PC-9 (cell line): ENCODE results near the gene RBMS1. TPM values are rescaled to one million over a fixed set of nuclear protein-coding genes. Genes with fewer than 3 reads are reported as not detected.

Experiments used
- Bru-seq: library from RNA; stranded (reverse); fragments of 400-500 nt; gene quantifications from one replicate; lab custom pipeline; 2021; lab: Mats Ljungman, UMichigan
- BruChase-seq, 2 experiments: library from RNA; stranded (reverse); fragments of 400-500 nt; gene quantifications; one replicate each; lab custom pipeline; 2021; lab: Mats Ljungman, UMichigan
- BruUV-seq: library from RNA; stranded (reverse); fragments of 400-500 nt; replicated peaks from 2 replicates; lab custom pipeline; 2021; lab: Mats Ljungman, UMichigan
- CTCF ChIA-PET: fragments of 300-600 bp; sonication (Branson Sonifier 250); formaldehyde crosslinking; loops from one replicate; lab custom pipeline; 2022; ENCODE audit warnings: antibody characterized with exemption; lab: Charles Lee
- POLR2A ChIA-PET: fragments of 300-600 bp; sonication (Branson Sonifier 250); formaldehyde crosslinking; loops from one replicate; lab custom pipeline; 2022; ENCODE audit warnings: antibody characterized with exemption; ENCODE audit not compliant: unreplicated experiment; lab: Charles Lee
- DNase-seq, 2 experiments: peaks; one replicate each; pipeline versions ENCODE4 v3.0.0 to v3.0.0-alpha.2; 2015 to 2022; ENCODE audit warnings: mixed read lengths in 1 of 2
- H2AFZ ChIP-seq: fragments of 200-600 bp; sonication (generic); 2 replicates; pipeline ENCODE4 v1.8.1; 2017; ENCODE audit warnings: antibody characterized with exemption
- H3F3A ChIP-seq: fragments of 200-600 bp; sonication (generic); 2 replicates; pipeline ENCODE4 v1.8.1; 2017; ENCODE audit warnings: antibody characterized with exemption, mild to moderate bottlenecking, low read depth; ENCODE audit not compliant: insufficient read depth
- H3K27ac ChIP-seq: fragments of 200-600 bp; sonication (generic); 2 replicates; pipeline ENCODE4 v1.6.1; 2016; ENCODE audit warnings: mixed run types
- H3K27me3 ChIP-seq: fragments of 200-600 bp; sonication (generic); 2 replicates; pipeline ENCODE4 v1.6.1; 2016; ENCODE audit warnings: low read depth, mixed run types; ENCODE audit not compliant: insufficient read depth
- H3K36me3 ChIP-seq: fragments of 200-600 bp; sonication (generic); 2 replicates; pipeline ENCODE4 v1.6.1; 2016; ENCODE audit warnings: low read depth, mixed run types
- H3K4me1 ChIP-seq: fragments of 200-600 bp; sonication (generic); replicated peaks from 2 replicates; pipeline ENCODE4 v1.6.1; 2016; ENCODE audit warnings: mixed run types; ENCODE audit not compliant: insufficient read depth
- H3K4me2 ChIP-seq: fragments of 200-600 bp; sonication (generic); 2 replicates; pipeline ENCODE4 v1.6.1; 2017; ENCODE audit warnings: mixed run types
- H3K4me3 ChIP-seq: fragments of 200-600 bp; sonication (generic); 2 replicates; pipeline ENCODE4 v1.6.1; 2016; ENCODE audit warnings: mixed run types
- H3K79me2 ChIP-seq: fragments of 200-600 bp; sonication (generic); 2 replicates; pipeline ENCODE4 v1.6.1; 2017; ENCODE audit warnings: low read depth, mixed run types
- H3K9me2 ChIP-seq: fragments of 200-600 bp; sonication (generic); 2 replicates; pipeline ENCODE4 v1.8.1; 2017; ENCODE audit warnings: mild to moderate bottlenecking; ENCODE audit not compliant: insufficient read depth
- H3K9me3 ChIP-seq: fragments of 200-600 bp; sonication (generic); 2 replicates; pipeline ENCODE4 v1.8.1; 2016; ENCODE audit warnings: low read depth; ENCODE audit not compliant: insufficient read depth
- H4K20me1 ChIP-seq: fragments of 200-600 bp; sonication (generic); 2 replicates; pipeline ENCODE4 v1.8.1; 2017; ENCODE audit not compliant: insufficient read depth
- EZH2 ChIP-seq: fragments of 200-600 bp; sonication (generic); IDR thresholded peaks from 2 replicates; pipeline ENCODE4 v1.8.0; 2017; ENCODE audit warnings: antibody characterized with exemption, low read depth
- intact Hi-C: fragments of 100-400 bp; cut with micrococcal nuclease; formaldehyde crosslinking; loops from one replicate; pipeline ENCODE4 v1.10.0; 2022; ENCODE audit not compliant: unreplicated experiment
- long read RNA-seq: library from polyadenylated mRNA; stranded (forward); transcript quantifications from one replicate; pipeline ENCODE4 v2.0.0, GENCODE V29; 2022
- total RNA-seq: library from RNA; stranded (reverse); gene quantifications from 2 replicates; pipeline ENCODE4 v1.2.3, GENCODE V29; 2021
- TF ChIP-seq, protein P1 (sequence below): fragments of 200-600 bp; sonication (generic); conservative IDR thresholded peaks from 2 replicates; pipeline ENCODE4 v1.6.1; 2017; ENCODE audit warnings: mixed run types, antibody characterized with exemption, mild to moderate bottlenecking, moderate library complexity

RBMS1 gene, protein sequence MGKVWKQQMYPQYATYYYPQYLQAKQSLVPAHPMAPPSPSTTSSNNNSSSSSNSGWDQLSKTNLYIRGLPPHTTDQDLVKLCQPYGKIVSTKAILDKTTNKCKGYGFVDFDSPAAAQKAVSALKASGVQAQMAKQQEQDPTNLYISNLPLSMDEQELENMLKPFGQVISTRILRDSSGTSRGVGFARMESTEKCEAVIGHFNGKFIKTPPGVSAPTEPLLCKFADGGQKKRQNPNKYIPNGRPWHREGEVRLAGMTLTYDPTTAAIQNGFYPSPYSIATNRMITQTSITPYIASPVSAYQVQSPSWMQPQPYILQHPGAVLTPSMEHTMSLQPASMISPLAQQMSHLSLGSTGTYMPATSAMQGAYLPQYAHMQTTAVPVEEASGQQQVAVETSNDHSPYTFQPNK
- 50.7 and 65.1 TPM in 2 replicates for total RNA-seq
- Bru-seq, nascent RNA, result percentile 93 among the genes with signal in this experiment
- BruChase-seq, experiment 1, labeled RNA remaining after a 2-hour chase, result percentile 84 among the genes with signal in this experiment
- percentile 74 among the genes with signal in this experiment for BruChase-seq, experiment 2, labeled RNA remaining after a 6-hour chase
- long read RNA-seq, full-length matches to known transcripts, result 28 of 104 reads
- long read RNA-seq, partial matches to known transcripts, result 4 of 104 reads
- long read RNA-seq, other reads (novel, unspliced or antisense), result 72 of 104 reads

DNA sequence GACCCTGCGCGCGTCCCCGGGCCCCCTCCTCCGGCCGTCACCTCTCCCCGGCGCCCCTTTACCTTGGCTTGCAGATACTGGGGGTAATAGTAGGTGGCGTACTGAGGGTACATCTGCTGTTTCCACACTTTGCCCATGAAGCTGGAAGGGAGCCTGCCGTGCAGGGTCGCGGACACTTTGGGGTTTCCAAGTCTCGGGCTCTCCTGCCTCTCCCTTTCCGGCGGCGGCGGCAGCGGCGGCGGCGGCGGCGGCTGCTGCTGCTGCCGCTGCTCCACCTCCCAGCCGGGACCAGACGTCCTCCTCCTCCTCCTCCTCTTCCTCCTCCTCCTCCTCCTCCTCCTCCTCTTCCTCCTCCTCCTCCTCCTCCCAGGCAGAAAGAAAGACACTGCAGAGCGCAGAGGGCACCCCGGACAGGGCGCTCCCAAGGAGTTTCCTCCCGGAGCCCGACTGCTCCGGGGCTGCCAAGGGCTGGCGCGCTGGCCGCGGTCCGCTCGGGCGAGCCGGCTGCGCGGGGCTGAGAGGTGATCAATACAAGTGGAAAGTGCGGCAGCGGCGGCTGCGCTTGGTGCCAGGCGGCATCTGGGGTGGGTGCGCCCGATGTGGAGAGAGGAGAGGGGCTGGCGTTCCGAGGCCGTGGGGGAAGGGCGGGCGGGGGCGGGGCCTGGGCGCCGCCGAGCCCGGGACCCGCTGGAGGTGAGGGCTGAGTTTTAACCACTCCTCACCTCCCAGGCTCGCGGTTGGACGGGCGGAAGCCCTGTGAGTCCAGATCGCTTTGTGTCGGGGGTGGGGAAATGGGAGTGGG, at the start of gene RBMS1:
Gene RBMS1, minus strand, starts transcription at position 581 of the 802 bp plus-strand sequence. Its CDS starts 444 bp downstream, at position 137.
- DNase-seq, result peak in 1 of 2 experiments; percentile 57
- CTCF ChIA-PET, result no interaction called here
- intact Hi-C loops, result loop anchor here (1.0 to 10.0 kb wide), 4 partner anchors 159 to 477 kb away; no protein-coding TSS in a partner anchor
- H3K9me3 ChIP-seq, result no peaks in the 10 kb centered on the region
- POLR2A ChIA-PET, result interaction anchor here (0.5 to 0.7 kb wide), 3 partner anchors 10 to 100 kb away, joined by 3 to 39 read pairs (median 4); no protein-coding TSS in a partner anchor
- H3K27ac ChIP-seq, result peak within 1 kb of the TSS; percentile 73
- H3K4me2 ChIP-seq, result peak within 1 kb of the TSS; percentile 92
- peaks cover 44% of the 10 kb centered on the region for H3K79me2 ChIP-seq
- H3K27me3 ChIP-seq, result no peaks in the 10 kb centered on the region
- H3K36me3 ChIP-seq, result no peaks in the 10 kb centered on the region
- H3K4me1 ChIP-seq, result peaks cover 38% of the 10 kb centered on the region
- H3K4me3 ChIP-seq, result peak within 1 kb of the TSS; percentile 85
- H3K9me2 ChIP-seq, result no peaks in the 10 kb centered on the region
- H2AFZ ChIP-seq, result peak within 1 kb of the TSS; percentile 77
- H3F3A ChIP-seq, result peaks cover 6% of the 10 kb centered on the region; the same call in 1 of the 2 replicates
- H4K20me1 ChIP-seq, result no peaks in the 10 kb centered on the region
- no TSS peak for BruUV-seq
- TF ChIP-seq, protein P1, sequence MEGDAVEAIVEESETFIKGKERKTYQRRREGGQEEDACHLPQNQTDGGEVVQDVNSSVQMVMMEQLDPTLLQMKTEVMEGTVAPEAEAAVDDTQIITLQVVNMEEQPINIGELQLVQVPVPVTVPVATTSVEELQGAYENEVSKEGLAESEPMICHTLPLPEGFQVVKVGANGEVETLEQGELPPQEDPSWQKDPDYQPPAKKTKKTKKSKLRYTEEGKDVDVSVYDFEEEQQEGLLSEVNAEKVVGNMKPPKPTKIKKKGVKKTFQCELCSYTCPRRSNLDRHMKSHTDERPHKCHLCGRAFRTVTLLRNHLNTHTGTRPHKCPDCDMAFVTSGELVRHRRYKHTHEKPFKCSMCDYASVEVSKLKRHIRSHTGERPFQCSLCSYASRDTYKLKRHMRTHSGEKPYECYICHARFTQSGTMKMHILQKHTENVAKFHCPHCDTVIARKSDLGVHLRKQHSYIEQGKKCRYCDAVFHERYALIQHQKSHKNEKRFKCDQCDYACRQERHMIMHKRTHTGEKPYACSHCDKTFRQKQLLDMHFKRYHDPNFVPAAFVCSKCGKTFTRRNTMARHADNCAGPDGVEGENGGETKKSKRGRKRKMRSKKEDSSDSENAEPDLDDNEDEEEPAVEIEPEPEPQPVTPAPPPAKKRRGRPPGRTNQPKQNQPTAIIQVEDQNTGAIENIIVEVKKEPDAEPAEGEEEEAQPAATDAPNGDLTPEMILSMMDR, result no peak
- no peak for TF ChIP-seq EZH2

DNA sequence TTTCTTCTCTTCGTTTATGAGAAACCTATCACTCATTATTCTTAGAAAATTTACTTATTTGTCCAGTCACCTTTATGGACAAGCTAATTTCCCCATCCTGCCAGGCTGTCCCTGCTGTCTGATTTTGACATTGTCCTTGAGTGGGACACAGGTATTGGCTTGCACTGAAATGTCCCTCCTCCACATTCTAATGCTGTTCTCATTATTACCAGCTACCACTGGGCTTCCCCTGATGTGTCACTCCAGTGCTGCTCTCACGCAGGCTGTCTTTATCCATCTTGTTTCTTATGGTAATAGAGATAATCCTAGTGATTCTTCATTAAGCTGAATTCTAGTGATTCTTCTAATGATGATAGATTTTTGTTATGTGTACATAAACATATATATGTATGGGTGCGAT, 48.1 kb upstream of the RBMS1 start:
- Histone ChIP-seq H4K20me1 (no peaks in the 10 kb centered on the region), H2AFZ (no peak overlapping the region), H3K36me3 (no peaks in the 10 kb centered on the region), H3K4me2 (no peak overlapping the region), H3K27me3 (no peaks in the 10 kb centered on the region), H3K79me2 (no peaks in the 10 kb centered on the region), H3K4me3 (no peak overlapping the region), H3F3A (no peaks in the 10 kb centered on the region), H3K27ac (no peak overlapping the region), H3K9me2 (no peaks in the 10 kb centered on the region), H3K4me1 (no peaks in the 10 kb centered on the region; the same call in 1 of the 2 replicates), H3K9me3 (0 out of 2 replicates have a peak, but pooled peaks cover 2% of the 10 kb centered on the region)
- intact Hi-C loops, result no loop called here
- no TSS peak for BruUV-seq
- ChIA-PET CTCF (no interaction called here), POLR2A (no interaction called here)
- TF ChIP-seq, protein P1, result no peak
- no peak for TF ChIP-seq EZH2
- no peak for DNase-seq
